A549 (cell line): ENCODE measurements around the gene TOX2. TPM values are rescaled to one million over a fixed set of nuclear protein-coding genes. Genes with fewer than 3 reads are reported as not detected.

Source experiments
- ATAC-seq, 2 experiments: fragments of 200-7000 bp in 1 of 2; fragments of >200 bp in 1 of 2; cut with Nextera tagmentation in 1 of 2; cut with Tn5 transposase in 1 of 2; 3 replicates each; pipeline versions ENCODE4 v1.8.0 to v1.9.1; 2018 to 2020; ENCODE audit warnings: mild to moderate bottlenecking in 1 of 2, moderate library complexity in 1 of 2
- CTCF ChIA-PET: fragments of 300-600 bp; sonication (Branson Sonifier 250); formaldehyde crosslinking; extraction: SDS; loops from one replicate; lab custom pipeline; 2021; ENCODE audit warnings: antibody characterized with exemption, inconsistent platforms; lab: Yijun Ruan, JAX
- POLR2A ChIA-PET: fragments of 350-600 bp; formaldehyde crosslinking; extraction: SDS; loops from one replicate; lab custom pipeline; 2021; ENCODE audit warnings: antibody characterized with exemption, inconsistent platforms; lab: Yijun Ruan, JAX
- DNase-seq, 2 experiments: peaks; one replicate each; pipeline versions ENCODE4 v3.0.0 to v3.0.0-alpha.2; 2011 to 2016; ENCODE audit warnings: low read depth in 1 of 2, low spot score in 1 of 2
- FAIRE-seq: peaks from 2 replicates; lab custom pipeline; 2011; peaks lifted over from hg19 to GRCh38; lab: Jason Lieb, UNC
- H3K27ac ChIP-seq, 2 experiments: fragments of >200 bp; sonication (Bioruptor Twin); formaldehyde crosslinking; 3 replicates each; pipeline ENCODE4 v1.5.1; 2016 to 2017
- H3K4me1 ChIP-seq: fragments of >200 bp; sonication (Bioruptor Twin); formaldehyde crosslinking; 3 replicates; pipeline ENCODE4 v1.6.1; 2016
- H3K4me2 ChIP-seq: fragments of >200 bp; sonication (Bioruptor Twin); formaldehyde crosslinking; 3 replicates; pipeline ENCODE4 v1.6.1; 2016
- H3K4me3 ChIP-seq: fragments of >200 bp; sonication (Bioruptor Twin); formaldehyde crosslinking; 3 replicates; pipeline ENCODE4 v1.5.1; 2016
- H3K9me3 ChIP-seq: fragments of >200 bp; sonication (Bioruptor Twin); formaldehyde crosslinking; 3 replicates; pipeline ENCODE4 v1.6.1; 2016
- CEBPB ChIP-seq, 2 experiments: fragments of >200 bp in 1 of 2; sonication (Bioruptor Twin) in 1 of 2; formaldehyde crosslinking in 1 of 2; IDR thresholded peaks; 2 replicates each; pipeline ENCODE4 v1.6.1; 2012 to 2016
- ELK1 ChIP-seq: fragments of 150-350 bp; IDR thresholded peaks from 2 replicates; pipeline ENCODE4 v1.6.1; 2014; ENCODE audit warnings: low read depth, mild to moderate bottlenecking, low read length
- FOXS1 ChIP-seq: fragments of 250-450 bp; sonication (Bioruptor Pico); IDR thresholded peaks from 2 replicates; pipeline ENCODE4 v1.5.0; 2020; ENCODE audit warnings: mild to moderate bottlenecking, moderate library complexity
- HDAC2 ChIP-seq: fragments of 200-600 bp; sonication (generic); IDR thresholded peaks from 2 replicates; pipeline ENCODE4 v1.6.1; 2016
- HOXA7 ChIP-seq: fragments of 250-450 bp; sonication (Bioruptor Pico); IDR thresholded peaks from 2 replicates; pipeline ENCODE4 v1.5.0; 2020; ENCODE audit warnings: mild to moderate bottlenecking, moderate library complexity
- HOXB5 ChIP-seq: fragments of 250-450 bp; sonication (Bioruptor Pico); IDR thresholded peaks from 2 replicates; pipeline ENCODE4 v1.5.0; 2020; ENCODE audit warnings: mild to moderate bottlenecking, moderate library complexity
- KDM1A ChIP-seq: fragments of 200-600 bp; sonication (generic); IDR thresholded peaks from 2 replicates; pipeline ENCODE4 v1.6.1; 2016; ENCODE audit warnings: low read depth, mild to moderate bottlenecking
- KDM5A ChIP-seq: fragments of 200-600 bp; sonication (generic); IDR thresholded peaks from 2 replicates; pipeline ENCODE4 v1.6.1; 2016; ENCODE audit warnings: antibody characterized with exemption, mild to moderate bottlenecking
- MAFK ChIP-seq: fragments of 450-650 bp; IDR thresholded peaks from 2 replicates; pipeline ENCODE4 v1.6.1; 2014; ENCODE audit not compliant: partially characterized antibody
- NPAS2 ChIP-seq: fragments of 250-450 bp; sonication (Bioruptor Pico); IDR thresholded peaks from 2 replicates; pipeline ENCODE4 v1.8.0; 2022; ENCODE audit warnings: mild to moderate bottlenecking, moderate library complexity, borderline replicate concordance
- PHF8 ChIP-seq: fragments of 200-600 bp; sonication (generic); IDR thresholded peaks from 2 replicates; pipeline ENCODE4 v1.6.1; 2016; ENCODE audit warnings: low read depth, mild to moderate bottlenecking, antibody characterized with exemption, moderate library complexity, borderline replicate concordance
- POLR2A ChIP-seq: IDR thresholded peaks from 2 replicates; pipeline ENCODE4 v1.6.1; 2012; ENCODE audit warnings: mild to moderate bottlenecking, low read length
- POLR2AphosphoS2 ChIP-seq: conservative IDR thresholded peaks from 2 replicates; pipeline ENCODE4 v1.6.1; 2012; ENCODE audit warnings: low read length, improper control_type of control experiment, inconsistent platforms
- RARB ChIP-seq: fragments of 250-450 bp; sonication (Bioruptor Pico); IDR thresholded peaks from 2 replicates; pipeline ENCODE4 v1.8.0; 2021; ENCODE audit warnings: mild to moderate bottlenecking, moderate library complexity
- ZNF302 ChIP-seq: fragments of 250-450 bp; sonication (Bioruptor Pico); IDR thresholded peaks from 2 replicates; pipeline ENCODE4 v1.9.0; 2021; ENCODE audit warnings: inconsistent platforms, mild to moderate bottlenecking, moderate library complexity
- WGBS: methylation state at CpG from one replicate; pipeline ENCODE4 v1.1.6; 2017; ENCODE audit errors: missing lambda C conversion rate; 5-methylcytosine and 5-hydroxymethylcytosine counted together
- polyA plus RNA-seq, 4 experiments: library from polyadenylated mRNA; depleted of rRNA in 3 of 4; stranded (reverse); fragments of >200 nt; fragmentation: RNase III in 1 of 4; extraction: RNeasy Plus Mini Kit Qiagen cat#74134 plus additional on column Dnase treatment in 1 of 4; gene quantifications; 2 replicates in 3 of 4; 3 replicates in 1 of 4; pipeline ENCODE4 v1.2.3, GENCODE V29; 2011 to 2017
- TF ChIP-seq, protein P1 (sequence below): fragments of >200 bp; sonication (Bioruptor Twin); formaldehyde crosslinking; IDR thresholded peaks from 2 replicates; pipeline ENCODE4 v1.6.1; 2016
- TF ChIP-seq, protein P2 (sequence below): fragments of 250-450 bp; sonication (Bioruptor Pico); IDR thresholded peaks from 2 replicates; pipeline ENCODE4 v1.5.0; 2020; ENCODE audit warnings: low read depth, mild to moderate bottlenecking, moderate library complexity
- TF ChIP-seq, protein P3 (sequence below): fragments of 200-600 bp; sonication (generic); IDR thresholded peaks from 2 replicates; pipeline ENCODE4 v1.6.1; 2016; ENCODE audit warnings: antibody characterized with exemption, mild to moderate bottlenecking, moderate library complexity
- TF ChIP-seq, protein P4 (sequence below): fragments of >200 bp; sonication (Bioruptor Twin); formaldehyde crosslinking; IDR thresholded peaks from 3 replicates; pipeline ENCODE4 v1.5.1; 2016

Gene TOX2
- polyA plus RNA-seq, 2 of the 4 experiments (the other 2 are of a cell fraction): 2.5 to 5.3 TPM

DNA sequence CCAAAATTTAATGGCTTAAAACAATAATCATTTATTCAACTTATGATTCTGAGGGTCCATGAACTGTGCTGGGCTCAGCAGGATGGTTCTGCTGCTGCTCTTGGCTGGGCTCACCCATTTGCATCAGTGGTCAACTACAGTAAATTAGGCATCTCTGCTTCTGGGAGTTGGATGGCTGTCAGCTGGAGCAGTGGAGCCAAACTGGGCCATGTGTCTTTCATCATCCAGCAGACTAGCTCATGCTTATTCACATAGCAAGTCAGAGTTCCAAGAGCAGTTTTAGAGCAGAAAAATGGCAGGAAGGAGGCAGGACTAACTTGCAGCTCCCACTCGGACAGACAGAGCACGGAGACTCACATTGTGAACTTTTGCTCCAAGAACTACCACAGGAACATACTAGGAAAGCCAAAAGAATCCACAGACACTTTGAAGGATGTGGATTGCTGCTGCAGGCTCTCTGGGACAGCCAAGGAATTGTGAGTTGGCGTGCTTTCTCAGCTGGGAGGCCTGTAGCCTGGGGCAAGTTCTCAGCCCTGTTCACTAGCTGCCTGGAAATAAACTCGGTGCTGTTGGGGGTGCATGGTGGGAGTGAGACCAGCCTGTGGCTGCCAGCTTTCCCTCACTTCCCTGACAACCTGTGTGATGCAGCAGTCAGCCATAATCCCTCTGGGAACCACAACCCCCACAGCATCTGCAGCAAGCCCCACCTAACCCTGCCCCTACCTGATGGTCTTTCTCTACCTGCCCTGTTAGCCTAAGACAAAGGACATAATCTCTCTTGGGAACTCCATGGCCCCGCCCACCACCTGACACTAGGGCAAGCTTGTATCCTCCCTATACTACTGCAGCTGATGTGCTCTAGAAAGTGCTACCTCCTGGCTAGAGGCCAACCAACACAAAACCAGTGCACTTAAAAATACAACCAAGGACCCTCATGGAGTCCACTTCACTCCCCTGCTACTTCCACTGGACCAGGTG is 143.3 kb downstream of the TOX2 start:
- FAIRE-seq: no peak
- no peak for ATAC-seq
- Histone ChIP-seq H3K27ac (no peak overlapping the region), H3K9me3 (peaks cover 6% of the 10 kb centered on the region; the same call in 2 of the 3 replicates), H3K4me2 (no peak overlapping the region), H3K4me3 (no peak overlapping the region), H3K4me1 (no peaks in the 10 kb centered on the region)
- ChIA-PET POLR2A (no interaction called here), CTCF (interaction anchor here (1.7 to 5.6 kb wide), 3 partner anchors 11 to 308 kb away, joined by 5 to 28 read pairs (median 19); no protein-coding TSS in a partner anchor)
- 49% methylated on average over 5 of the region's 5 CpGs for WGBS
- DNase-seq: no peak
- TF ChIP-seq PHF8 (no peak), KDM5A (no peak), POLR2AphosphoS2 (no peak), MAFK (no peak), NPAS2 (CRISPR knock-in tag) (no peak), CEBPB (IDR thresholded peaks at IDR 0.05) (no peak), ELK1 (no peak), HDAC2 (no peak), POLR2A (no peak), HOXA7 (CRISPR knock-in tag) (no peak), KDM1A (no peak), FOXS1 (CRISPR knock-in tag) (no peak), HOXB5 (CRISPR knock-in tag) (no peak), RARB (CRISPR knock-in tag) (no peak), ZNF302 (CRISPR knock-in tag) (no peak)
- TF ChIP-seq, protein P1, sequence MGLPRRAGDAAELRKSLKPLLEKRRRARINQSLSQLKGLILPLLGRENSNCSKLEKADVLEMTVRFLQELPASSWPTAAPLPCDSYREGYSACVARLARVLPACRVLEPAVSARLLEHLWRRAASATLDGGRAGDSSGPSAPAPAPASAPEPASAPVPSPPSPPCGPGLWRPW: no peak
- TF ChIP-seq, protein P2, sequence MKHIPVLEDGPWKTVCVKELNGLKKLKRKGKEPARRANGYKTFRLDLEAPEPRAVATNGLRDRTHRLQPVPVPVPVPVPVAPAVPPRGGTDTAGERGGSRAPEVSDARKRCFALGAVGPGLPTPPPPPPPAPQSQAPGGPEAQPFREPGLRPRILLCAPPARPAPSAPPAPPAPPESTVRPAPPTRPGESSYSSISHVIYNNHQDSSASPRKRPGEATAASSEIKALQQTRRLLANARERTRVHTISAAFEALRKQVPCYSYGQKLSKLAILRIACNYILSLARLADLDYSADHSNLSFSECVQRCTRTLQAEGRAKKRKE (CRISPR knock-in tag): no peak
- TF ChIP-seq, protein P3, sequence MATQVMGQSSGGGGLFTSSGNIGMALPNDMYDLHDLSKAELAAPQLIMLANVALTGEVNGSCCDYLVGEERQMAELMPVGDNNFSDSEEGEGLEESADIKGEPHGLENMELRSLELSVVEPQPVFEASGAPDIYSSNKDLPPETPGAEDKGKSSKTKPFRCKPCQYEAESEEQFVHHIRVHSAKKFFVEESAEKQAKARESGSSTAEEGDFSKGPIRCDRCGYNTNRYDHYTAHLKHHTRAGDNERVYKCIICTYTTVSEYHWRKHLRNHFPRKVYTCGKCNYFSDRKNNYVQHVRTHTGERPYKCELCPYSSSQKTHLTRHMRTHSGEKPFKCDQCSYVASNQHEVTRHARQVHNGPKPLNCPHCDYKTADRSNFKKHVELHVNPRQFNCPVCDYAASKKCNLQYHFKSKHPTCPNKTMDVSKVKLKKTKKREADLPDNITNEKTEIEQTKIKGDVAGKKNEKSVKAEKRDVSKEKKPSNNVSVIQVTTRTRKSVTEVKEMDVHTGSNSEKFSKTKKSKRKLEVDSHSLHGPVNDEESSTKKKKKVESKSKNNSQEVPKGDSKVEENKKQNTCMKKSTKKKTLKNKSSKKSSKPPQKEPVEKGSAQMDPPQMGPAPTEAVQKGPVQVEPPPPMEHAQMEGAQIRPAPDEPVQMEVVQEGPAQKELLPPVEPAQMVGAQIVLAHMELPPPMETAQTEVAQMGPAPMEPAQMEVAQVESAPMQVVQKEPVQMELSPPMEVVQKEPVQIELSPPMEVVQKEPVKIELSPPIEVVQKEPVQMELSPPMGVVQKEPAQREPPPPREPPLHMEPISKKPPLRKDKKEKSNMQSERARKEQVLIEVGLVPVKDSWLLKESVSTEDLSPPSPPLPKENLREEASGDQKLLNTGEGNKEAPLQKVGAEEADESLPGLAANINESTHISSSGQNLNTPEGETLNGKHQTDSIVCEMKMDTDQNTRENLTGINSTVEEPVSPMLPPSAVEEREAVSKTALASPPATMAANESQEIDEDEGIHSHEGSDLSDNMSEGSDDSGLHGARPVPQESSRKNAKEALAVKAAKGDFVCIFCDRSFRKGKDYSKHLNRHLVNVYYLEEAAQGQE: no peak
- TF ChIP-seq, protein P4, sequence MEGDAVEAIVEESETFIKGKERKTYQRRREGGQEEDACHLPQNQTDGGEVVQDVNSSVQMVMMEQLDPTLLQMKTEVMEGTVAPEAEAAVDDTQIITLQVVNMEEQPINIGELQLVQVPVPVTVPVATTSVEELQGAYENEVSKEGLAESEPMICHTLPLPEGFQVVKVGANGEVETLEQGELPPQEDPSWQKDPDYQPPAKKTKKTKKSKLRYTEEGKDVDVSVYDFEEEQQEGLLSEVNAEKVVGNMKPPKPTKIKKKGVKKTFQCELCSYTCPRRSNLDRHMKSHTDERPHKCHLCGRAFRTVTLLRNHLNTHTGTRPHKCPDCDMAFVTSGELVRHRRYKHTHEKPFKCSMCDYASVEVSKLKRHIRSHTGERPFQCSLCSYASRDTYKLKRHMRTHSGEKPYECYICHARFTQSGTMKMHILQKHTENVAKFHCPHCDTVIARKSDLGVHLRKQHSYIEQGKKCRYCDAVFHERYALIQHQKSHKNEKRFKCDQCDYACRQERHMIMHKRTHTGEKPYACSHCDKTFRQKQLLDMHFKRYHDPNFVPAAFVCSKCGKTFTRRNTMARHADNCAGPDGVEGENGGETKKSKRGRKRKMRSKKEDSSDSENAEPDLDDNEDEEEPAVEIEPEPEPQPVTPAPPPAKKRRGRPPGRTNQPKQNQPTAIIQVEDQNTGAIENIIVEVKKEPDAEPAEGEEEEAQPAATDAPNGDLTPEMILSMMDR: no peak
